ENCODE data around the gene WDR19. TPM values are rescaled to one million over a fixed set of nuclear protein-coding genes. Genes with fewer than 3 reads are reported as not detected.

Gene WDR19
- total and polyA plus RNA-seq, 2 of the 4 experiments (the other 2 are of a cell fraction), result 16.0 to 22.6 TPM

DNA sequence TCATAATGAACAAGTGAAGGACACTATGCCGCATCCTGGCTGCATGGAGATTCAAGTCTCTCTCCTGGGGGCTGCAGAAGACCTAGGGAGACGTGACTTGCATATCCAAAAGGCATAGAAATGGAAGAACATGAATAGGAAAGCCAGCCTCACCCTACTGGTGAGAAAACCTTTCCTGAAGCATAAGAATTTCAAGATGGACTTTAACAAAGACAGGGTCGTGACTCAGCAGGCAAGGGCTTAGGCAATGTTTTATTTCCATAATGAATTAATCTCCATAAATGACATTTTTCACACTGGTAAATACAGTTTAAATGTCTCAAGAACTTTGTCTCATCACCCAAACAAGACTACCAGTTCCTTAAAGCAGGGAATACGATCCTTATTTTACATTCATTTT is 104.9 kb downstream of the WDR19 start:
- Histone ChIP-seq H2BK5ac (ENCODE audit: low read depth, low read length, poor library complexity, severe bottlenecking) (no peak overlapping the region), H3K4me3 (ENCODE audit: insufficient read depth, low read depth, low read length) (no peak overlapping the region), H3K9ac (ENCODE audit: low read depth, low read length) (no peak overlapping the region), H2AK5ac (ENCODE audit: low read depth, low read length) (no peak overlapping the region), H2BK120ac (ENCODE audit: low read depth, low read length) (no peak overlapping the region), H2BK15ac (ENCODE audit: low read depth, low read length) (no peak overlapping the region), H4K5ac (ENCODE audit: low read depth, low read length) (no peak overlapping the region), H4K8ac (ENCODE audit: low read depth in 2 of 2, low read length in 2 of 2) (no peak overlapping the region), H2BK20ac (ENCODE audit: low read depth, low read length) (no peak overlapping the region), H4K91ac (ENCODE audit: insufficient read depth, low read depth, low read length) (no peak overlapping the region), H3K14ac (replicated peaks; ENCODE audit: low read depth, low read length) (no peak overlapping the region), H3K23ac (ENCODE audit: low read depth, low read length) (no peak overlapping the region), H3K4me1 (ENCODE audit: control insufficient read depth, insufficient read depth, low read length) (0 out of 2 replicates have a peak, but pooled peaks cover 3% of the 10 kb centered on the region), H3K9me1 (ENCODE audit: insufficient read depth, low read length) (peaks cover 4% of the 10 kb centered on the region; the same call in 1 of the 2 replicates), H3K27ac (ENCODE audit: insufficient read depth, low read length) (no peak overlapping the region), H3K4me2 (ENCODE audit: low read depth, low read length) (no peak overlapping the region), H3K27me3 (ENCODE audit: control insufficient read depth, insufficient read depth, low read length) (no peaks in the 10 kb centered on the region), H2AK9ac (replicated peaks; ENCODE audit: low read depth, low read length, poor library complexity) (no peak overlapping the region), H3K36me3 (ENCODE audit: control insufficient read depth, insufficient read depth, low read length) (peaks cover 20% of the 10 kb centered on the region), H3K9me3 (ENCODE audit: control insufficient read depth, insufficient read depth, low read length) (no peaks in the 10 kb centered on the region), H3K18ac (ENCODE audit: low read depth, low read length) (no peak overlapping the region), H4K20me1 (ENCODE audit: insufficient read depth, low read length) (no peaks in the 10 kb centered on the region), H3K56ac (ENCODE audit: extremely low read depth, insufficient read depth, low read length) (no peak overlapping the region), H3K79me1 (ENCODE audit: low read depth in 1 of 2, low read length in 2 of 2) (no peaks in the 10 kb centered on the region; a peak in 1 of 4 replicates), H2AFZ (replicated peaks; ENCODE audit: low read length, poor library complexity) (no peak overlapping the region), H3K4ac (ENCODE audit: low read depth, low read length) (no peak overlapping the region)
- in situ Hi-C loops (cut with MboI; ENCODE audit: low sequenced_read_pairs) (no loop called here), intact Hi-C loops (cut with micrococcal nuclease) (no loop called here), dilution Hi-C loops (cut with HindIII; ENCODE audit: low sequenced_read_pairs, unreplicated experiment) (no loop called here)
- DNase-seq (no peak), ATAC-seq (ENCODE audit: low read depth) (no peak)
- TF ChIP-seq, protein P1, sequence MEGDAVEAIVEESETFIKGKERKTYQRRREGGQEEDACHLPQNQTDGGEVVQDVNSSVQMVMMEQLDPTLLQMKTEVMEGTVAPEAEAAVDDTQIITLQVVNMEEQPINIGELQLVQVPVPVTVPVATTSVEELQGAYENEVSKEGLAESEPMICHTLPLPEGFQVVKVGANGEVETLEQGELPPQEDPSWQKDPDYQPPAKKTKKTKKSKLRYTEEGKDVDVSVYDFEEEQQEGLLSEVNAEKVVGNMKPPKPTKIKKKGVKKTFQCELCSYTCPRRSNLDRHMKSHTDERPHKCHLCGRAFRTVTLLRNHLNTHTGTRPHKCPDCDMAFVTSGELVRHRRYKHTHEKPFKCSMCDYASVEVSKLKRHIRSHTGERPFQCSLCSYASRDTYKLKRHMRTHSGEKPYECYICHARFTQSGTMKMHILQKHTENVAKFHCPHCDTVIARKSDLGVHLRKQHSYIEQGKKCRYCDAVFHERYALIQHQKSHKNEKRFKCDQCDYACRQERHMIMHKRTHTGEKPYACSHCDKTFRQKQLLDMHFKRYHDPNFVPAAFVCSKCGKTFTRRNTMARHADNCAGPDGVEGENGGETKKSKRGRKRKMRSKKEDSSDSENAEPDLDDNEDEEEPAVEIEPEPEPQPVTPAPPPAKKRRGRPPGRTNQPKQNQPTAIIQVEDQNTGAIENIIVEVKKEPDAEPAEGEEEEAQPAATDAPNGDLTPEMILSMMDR (conservative IDR thresholded peaks at IDR 0.05; ENCODE audit: low read depth, low read length), result no peak
- TF ChIP-seq FOS (IDR thresholded peaks at IDR 0.05; ENCODE audit: low read depth, low read length) (no peak), MAFK (IDR thresholded peaks at IDR 0.05; ENCODE audit: low read depth, low read length) (no peak), NFE2L2 (IDR thresholded peaks at IDR 0.05; ENCODE audit: low read depth, low read length) (no peak), RCOR1 (IDR thresholded peaks at IDR 0.05; ENCODE audit: insufficient replicate concordance, low read length) (no peak), CHD1 (IDR thresholded peaks at IDR 0.05; ENCODE audit: low read depth, low read length) (no peak), MXI1 (IDR thresholded peaks at IDR 0.05; ENCODE audit: borderline replicate concordance, low read depth, low read length) (no peak), RFX5 (IDR thresholded peaks at IDR 0.05; ENCODE audit: low read depth, low read length) (no peak), SMC3 (IDR thresholded peaks at IDR 0.05; ENCODE audit: low read depth, low read length) (no peak), CEBPB (IDR thresholded peaks at IDR 0.05; ENCODE audit: low read depth, low read length) (no peak)
- TF ChIP-seq, protein P2, sequence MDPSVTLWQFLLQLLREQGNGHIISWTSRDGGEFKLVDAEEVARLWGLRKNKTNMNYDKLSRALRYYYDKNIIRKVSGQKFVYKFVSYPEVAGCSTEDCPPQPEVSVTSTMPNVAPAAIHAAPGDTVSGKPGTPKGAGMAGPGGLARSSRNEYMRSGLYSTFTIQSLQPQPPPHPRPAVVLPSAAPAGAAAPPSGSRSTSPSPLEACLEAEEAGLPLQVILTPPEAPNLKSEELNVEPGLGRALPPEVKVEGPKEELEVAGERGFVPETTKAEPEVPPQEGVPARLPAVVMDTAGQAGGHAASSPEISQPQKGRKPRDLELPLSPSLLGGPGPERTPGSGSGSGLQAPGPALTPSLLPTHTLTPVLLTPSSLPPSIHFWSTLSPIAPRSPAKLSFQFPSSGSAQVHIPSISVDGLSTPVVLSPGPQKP (IDR thresholded peaks at IDR 0.05; ENCODE audit: borderline replicate concordance, low read depth, low read length), result no peak
- BruUV-seq (replicated peaks), result no TSS peak
- ChIA-PET CTCF (no interaction called here), POLR2A (ENCODE audit: unreplicated experiment) (no interaction called here)
- 100% methylated on average over 1 of the region's 4 CpGs; no CpG with 5 or more reads in 1 of the 2 experiments for WGBS, 2 experiments (ENCODE audit: extremely low coverage in 2 of 2, insufficient read length in 1 of 2)

Data from IMR-90 (cell line).